Raji (cell line): ENCODE results near the gene EXOSC2.

ENCODE experiments used
- POLR2A ChIP-seq: IDR thresholded peaks from 2 replicates; pipeline ENCODE4 v1.6.1; 2011; ENCODE audit warnings: low read depth, low read length, control low read depth; ENCODE audit not compliant: insufficient read depth

Gene EXOSC2

GRCh38 chr9:130664251-130665028 is 29.1 kb upstream of the EXOSC2 start, which contains the start of gene PRDM12:
PRDM12 (plus strand) TSS chr9:130664594; CDS start chr9:130664654, 60 bp downstream.
- no peak for TF ChIP-seq POLR2A

DNA sequence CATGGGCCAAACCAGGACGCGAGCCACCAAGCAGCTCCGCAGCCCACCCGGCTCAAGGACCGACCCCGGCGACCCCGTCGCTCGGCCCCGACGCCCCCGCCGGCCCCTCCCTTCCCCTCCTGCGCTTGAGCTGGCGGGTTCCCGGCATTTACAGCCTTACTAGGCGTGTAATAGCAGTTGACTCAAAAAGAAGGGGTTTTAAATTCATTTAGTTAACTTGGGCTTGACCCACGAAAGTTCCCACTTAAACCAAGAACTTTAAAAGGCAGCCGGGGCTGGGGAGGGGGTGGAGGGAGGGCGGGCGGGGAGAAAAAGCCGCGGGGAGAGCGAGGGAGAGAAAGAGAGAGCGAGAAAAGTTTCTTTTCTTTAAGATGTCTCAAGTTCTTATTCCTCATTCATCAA is 28.6 kb upstream of the EXOSC2 start:
- TF ChIP-seq POLR2A: no peak

GRCh38 chr9:130665431-130666392 is 27.9 kb upstream of the EXOSC2 start:
- TF ChIP-seq POLR2A: no peak

DNA sequence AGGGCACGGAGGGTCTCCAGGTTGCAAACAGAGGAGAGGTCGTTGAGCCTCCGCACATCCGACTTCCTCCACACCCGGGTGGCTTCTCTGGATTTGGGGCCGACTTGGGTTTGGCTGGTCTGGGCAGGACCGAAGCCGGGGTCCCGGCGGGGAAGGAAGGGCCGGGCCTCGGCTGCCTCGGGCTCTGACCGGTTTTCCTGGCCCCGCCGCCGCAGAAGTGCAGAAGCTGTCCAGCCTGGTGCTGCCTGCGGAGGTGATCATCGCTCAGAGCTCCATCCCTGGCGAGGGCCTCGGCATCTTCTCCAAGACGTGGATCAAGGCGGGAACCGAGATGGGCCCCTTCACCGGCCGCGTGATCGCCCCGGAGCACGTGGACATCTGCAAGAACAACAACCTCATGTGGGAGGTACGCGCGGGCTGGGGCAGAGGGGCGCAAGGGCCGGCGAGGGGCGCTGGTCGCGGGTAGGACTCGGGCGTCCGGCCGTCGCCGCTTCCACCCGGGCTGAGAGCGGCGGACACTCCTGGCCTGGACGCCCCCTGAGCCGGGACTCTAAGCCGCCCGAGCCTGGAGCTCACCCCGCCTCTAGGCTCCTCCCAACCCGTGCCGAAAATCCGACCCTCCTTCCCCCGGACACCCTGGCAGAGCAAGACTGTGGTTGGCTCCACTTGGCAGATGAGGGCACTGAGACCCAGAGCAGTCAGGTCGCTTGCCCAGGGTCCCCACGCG is 27.0 kb upstream of the EXOSC2 start:
- no peak for TF ChIP-seq POLR2A

DNA sequence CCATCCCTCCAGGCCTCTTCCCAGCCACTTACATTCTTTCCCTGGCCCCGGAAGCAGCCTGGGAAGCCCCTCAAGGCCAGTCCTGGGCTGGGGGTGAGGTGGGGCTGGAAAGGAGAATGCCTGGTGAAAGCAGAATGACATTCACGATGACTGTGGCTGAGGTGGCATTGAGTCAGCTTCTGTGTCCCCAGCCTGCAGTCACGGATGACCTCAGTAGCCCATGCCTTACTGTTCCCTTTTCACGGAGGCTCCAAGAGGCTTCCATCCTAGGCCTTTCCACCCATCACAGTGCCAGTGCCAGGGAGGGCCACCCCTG is 26.5 kb upstream of the EXOSC2 start:
- no peak for TF ChIP-seq POLR2A

GRCh38 chr9:130668196-130668595 is 25.4 kb upstream of the EXOSC2 start:
- TF ChIP-seq POLR2A: no peak

DNA sequence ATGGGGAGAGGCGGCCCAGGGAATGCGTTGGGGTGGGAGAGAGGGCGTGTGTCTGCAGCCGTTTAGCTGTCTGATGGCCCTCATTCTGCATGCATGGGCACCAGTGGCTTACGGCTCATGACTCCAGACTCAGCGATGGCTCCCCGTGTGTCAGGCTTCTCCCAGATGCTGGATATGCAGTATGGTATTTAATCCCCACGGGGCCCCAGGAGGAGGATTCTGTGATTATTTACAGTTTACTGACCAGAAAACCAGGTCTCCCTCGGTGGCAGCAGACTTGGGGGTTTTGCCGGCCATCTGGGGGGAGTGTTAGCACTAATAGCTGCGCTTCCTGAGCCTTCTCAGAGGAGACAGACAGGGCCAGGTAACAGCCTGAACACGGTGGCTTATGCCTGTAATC is 24.9 kb upstream of the EXOSC2 start:
- TF ChIP-seq POLR2A: no peak

DNA sequence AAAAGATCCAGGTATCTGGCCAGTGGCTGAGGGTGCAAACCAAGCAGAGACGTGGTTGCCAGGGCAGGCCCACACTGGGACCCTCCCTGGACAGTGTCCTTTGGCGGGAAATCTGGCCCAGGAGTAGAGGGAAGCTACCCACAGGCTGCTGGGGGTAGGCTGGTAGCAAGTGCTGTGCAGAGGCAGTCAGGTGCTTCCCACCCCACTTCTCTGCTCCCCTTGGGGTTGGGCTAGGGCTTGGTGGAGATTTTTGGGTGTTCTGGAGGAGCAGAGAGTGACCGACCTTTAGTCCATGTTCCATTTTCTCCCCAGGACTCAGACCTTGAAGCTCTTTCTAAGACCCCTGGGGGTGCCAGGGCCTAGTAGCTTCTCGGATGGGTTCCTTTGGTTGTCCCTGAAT is 23.6 kb upstream of the EXOSC2 start:
- no peak for TF ChIP-seq POLR2A

GRCh38 chr9:130670644-130671043 is 22.9 kb upstream of the EXOSC2 start:
- no peak for TF ChIP-seq POLR2A

DNA sequence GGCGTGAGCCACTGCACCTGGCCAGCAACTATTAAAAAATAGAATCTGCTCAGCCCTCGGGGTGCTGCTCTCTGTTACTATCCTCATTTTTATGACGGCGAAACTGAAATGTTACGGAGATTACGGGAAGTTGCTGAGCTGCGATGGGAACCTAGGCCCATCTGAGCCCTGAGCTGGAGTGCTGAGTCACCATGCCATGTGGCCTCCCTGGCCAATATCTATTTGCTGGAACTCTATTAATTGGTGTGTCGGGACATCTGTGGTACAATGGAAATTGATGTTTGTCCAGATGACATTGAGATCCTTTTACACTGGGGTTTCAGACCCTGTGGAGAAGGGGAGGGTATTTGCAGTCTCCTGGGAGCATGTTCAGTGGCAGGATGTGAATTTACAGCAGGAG is 21.1 kb upstream of the EXOSC2 start:
- no peak for TF ChIP-seq POLR2A

DNA sequence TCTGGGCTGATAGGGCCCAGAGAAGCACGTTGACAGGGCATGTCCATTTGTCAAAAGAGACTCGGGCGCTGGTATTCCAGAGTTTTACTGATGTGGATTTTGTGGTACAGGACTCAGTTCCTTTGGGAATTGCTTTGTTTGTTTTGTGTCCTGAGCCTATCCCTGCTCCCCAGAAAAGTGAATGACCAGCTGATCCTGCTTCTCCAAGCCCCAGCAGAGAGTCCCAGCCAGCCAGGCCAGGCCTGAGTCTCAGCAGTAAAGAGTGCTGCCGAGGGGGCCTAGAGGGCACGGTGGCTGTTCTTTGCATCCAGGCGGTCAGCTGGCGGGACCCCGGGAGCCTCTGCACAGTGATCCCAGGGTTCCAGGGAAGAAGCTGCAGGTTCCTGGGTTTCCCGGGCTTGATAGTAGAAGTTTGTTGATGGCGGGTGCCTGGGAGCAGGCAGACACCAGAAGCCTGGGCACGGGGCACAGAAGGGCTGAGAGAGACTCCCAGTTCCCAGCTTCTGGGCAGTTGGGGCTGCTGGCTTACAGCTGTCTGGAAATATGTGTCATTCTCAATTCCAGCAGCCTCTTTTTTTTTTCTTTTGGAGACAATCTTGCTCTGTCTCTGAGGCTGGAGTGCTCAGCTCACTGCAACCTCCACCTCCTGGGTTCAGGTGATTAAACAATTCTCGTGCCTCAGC is 20.5 kb upstream of the EXOSC2 start:
- no peak for TF ChIP-seq POLR2A

DNA sequence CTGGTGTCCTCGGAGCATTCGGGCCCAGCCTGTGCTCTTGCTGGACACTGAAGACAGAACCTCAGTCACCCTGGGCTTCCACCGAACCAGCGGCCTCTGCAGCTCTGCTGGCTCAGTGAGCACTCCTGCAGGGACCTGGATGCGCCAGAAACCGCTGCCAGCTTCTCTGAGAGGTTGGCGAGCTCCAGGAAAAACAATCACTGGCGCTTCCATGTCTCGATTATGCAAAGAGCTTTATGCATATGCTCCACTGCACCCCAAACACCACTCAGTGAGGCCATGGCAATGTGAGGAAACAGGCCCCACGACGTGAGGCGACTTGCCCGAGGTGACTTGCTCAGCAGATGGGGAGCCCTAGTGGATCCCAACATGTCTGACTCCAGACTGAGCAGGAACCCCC is 18.2 kb upstream of the EXOSC2 start:
- TF ChIP-seq POLR2A: no peak

DNA sequence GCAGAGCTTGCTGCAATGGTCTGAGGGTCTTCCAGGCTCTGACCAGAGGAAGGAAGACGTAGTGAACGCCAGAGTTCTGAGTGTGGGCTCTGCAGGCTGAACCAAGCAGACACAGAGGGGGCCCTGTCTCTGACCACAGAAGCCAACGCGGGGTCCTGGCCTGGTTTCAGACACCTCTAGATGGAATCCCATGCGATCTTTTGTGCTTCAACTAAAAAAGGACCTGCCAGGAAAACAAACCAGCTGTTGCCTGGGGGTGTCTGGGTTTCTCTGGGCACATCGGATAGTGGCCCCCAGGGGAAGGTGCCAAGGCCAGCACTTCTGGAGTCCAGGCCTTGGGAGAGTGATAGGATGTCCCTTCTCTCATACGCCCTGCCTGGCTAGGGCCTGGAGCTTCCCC is 16.3 kb upstream of the EXOSC2 start:
- no peak for TF ChIP-seq POLR2A

DNA sequence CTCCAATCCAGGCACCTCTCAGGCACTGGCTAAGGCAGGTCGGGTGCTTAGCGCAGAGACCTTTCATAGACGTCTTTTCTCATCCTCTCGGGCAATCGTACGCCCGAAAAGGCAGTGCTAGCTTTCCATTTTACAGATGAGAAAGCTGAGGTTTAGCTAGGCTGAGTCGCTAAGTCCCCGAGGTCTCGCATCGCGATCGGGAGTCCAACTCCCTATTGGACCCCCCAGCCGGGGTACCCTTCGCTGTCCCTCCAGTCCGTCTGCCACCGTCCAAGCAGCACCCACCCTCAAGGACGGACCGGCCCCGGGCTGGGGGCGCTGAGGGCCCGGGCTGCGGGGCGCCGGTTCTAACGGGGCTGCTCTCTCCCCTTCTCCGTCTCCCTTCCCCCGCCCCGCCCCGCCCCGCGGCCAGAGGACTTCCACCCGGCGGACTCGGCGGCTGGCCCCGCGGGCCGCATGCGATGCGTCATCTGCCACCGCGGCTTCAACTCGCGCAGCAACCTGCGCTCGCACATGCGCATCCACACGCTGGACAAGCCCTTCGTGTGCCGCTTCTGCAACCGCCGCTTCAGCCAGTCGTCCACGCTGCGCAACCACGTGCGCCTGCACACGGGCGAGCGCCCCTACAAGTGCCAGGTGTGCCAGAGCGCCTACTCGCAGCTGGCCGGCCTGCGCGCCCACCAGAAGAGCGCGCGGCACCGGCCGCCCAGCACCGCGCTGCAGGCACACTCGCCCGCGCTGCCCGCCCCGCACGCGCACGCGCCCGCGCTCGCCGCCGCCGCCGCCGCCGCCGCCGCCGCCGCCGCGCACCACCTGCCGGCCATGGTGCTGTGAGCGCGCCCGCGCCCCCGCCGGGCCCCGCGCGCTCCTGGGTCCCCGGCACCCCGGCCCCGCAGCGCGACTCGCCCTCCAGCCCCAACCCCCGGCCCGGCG is 12.5 kb upstream of the EXOSC2 start:
- peak; percentile 85 for TF ChIP-seq POLR2A

GRCh38 chr9:130681769-130682420 is 11.7 kb upstream of the EXOSC2 start:
- TF ChIP-seq POLR2A: no peak; the same call in 1 of the 2 replicates
